Activated CD8-positive, alpha-beta memory T cell treated with anti-CD3 and anti-CD28 coated beads for 24 hours (primary cell): ENCODE results near the gene TLCD3A.
"Not testable (repeated sequence)": the region's sequence is repeated elsewhere in the genome, so short reads cannot be mapped to it uniquely, and the experiment has no call there.

Source experiments
- DNase-seq: peaks from one replicate; pipeline ENCODE4 v3.0.0-alpha.2; 2020

TLCD3A gene

DNA sequence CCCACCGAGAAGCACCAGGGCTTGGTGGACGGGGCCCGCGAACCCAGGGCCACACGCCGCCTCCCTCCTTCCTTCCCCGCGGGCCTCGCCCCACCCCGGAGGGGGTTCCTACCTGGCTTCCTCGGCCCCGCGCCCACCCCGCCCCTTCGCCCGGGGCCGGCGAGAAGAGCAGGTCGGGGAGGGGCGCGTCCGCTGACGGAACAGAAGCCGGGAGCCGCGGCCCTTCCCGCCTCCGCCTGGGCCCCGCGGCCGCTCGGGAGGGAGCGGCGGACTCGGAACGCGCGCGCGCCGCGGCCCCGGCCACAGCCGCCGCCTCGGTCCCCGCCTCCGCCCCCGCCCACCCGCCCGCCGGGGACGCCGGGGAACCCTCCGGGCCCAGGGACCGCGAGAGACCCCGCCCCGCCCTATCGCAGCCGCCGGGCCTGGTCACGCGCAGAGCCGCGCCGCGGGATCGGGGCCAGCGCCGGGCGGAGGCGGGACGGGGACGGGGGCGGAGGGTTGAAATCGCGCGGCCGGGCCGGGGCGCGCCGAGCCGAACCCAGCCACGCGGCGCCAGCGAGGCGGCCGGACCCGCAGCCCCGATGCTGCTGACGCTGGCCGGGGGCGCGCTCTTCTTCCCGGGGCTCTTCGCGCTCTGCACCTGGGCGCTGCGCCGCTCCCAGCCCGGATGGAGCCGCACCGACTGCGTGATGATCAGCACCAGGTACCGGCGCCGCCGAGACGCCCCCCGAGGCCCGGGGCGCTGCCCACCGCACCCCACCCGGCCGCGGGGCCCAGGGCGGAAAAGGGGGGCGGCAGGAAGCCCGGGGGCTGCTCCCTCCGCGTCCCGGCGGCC is at the start of gene TLCD3A:
Gene TLCD3A (plus strand): TSS at position 530 of the 835 bp plus-strand sequence. CDS start 52 bp downstream, at position 582.
- DNase-seq = peak; percentile 78

DNA sequence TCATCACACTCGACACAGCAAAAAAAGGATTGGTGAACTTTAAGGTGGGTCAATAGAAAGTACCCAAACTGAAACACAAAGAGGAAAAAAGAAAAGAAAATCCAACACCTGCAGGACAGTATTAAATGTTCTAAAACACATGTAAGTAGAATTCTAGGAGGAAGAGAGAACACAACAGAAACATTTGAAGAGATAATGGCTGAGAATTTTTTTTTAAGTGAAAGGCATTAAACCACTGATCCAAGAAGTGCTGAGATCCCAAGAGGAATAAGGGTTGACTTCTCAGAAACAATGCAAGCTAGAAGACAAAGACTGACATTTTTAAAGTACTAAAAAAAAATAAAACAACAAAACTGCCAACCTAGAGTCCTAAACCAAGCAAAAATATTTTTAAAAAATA is 49.4 kb upstream of the TLCD3A start:
- no peak for DNase-seq

- no peak for DNase-seq
These were observed 48.7 kb upstream of the TLCD3A start for GRCh38 chr17:683499-684254.

DNA sequence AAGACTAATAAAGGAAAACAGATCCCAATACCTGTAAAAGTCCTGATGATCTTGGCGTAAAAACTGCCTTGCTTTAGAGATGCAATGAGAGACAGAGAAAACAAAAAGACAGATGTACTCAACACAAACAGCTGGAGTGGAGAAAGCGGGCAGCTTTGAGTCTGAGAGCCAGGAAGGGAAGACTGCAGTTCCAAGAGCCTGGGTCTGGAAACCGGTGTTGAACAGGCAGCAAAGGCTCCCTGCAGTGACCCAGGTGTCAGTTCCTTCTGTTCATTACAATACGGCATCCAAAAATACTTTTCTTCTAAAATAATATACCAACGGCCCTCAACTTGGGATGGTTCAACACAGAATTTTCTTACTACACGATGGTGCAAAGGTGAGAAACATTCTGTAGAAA is 47.4 kb upstream of the TLCD3A start:
- no peak for DNase-seq

DNA sequence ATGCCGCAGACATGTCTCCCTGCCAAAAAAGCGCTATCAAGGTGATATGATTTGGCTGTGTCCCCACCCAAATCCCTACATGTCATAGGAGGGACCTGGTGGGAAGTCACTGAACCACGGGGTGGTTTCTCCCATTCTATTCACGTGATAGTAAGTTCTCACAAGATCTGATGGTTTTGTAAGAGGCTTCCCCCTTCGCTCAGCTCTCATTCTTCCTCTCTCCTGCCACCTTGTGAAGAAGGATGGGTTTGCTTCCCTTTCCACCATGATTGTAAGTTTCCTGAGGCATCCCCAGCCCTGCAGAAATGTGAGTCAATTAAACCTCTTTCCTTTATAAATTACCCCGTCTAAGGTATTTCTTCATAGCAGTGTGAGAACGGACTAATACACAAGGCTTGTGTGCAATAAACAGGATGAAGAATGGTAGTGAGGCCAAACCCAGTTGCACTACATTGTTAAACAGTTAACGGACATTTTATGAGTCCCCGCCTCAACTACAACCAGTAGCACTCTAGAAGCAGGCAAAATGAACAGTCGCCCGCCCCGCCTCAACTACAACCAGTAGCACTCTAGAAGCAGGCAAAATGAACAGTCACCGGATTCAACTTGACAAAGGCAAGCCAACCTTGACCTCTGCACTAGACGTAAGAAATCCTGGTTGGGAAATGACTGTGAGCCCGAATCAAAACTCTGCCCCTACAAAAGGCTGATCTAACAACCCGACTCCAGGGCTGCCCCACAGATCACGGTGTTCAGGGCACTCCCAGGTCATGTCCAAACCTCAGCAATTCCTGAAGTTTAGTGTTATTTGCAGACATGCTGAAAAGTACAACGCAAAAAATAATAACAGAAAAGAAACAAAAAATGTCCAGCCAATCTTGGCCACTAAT is 44.1 kb upstream of the TLCD3A start:
- no peak for DNase-seq

DNA sequence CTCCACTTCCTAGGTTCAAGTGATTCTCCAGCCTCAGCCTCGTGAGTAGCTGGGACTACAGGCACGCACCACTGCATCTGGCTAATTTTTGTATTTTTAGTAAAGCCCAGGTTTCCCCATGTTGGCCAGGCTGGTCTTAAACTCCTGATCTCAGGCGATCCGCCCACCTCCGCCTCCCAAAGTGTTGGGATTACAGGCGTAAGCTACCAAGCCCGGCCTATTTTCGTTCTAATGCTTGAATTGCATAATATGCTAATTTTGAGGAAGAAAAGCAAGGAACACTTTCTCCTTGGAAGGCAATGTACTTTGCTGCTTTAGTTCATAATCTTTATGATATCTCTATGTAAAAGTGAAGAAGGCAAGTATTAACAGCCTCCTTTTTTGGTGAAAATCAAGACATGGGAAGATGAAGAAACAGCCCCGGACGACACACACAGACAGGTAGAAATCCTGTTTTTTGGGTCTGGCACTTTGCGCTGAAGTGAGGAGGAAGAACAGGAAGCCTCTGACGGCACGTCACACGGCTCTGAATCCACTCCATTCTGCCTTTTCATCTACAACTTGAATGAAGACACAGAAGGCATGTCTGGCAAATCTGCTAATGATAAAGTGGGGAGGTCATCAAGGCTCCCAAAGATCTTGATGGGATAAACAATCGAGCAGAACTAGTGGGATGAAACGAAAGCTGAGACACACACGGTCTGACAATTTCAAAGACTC is 42.7 kb upstream of the TLCD3A start:
- no peak for DNase-seq

DNA sequence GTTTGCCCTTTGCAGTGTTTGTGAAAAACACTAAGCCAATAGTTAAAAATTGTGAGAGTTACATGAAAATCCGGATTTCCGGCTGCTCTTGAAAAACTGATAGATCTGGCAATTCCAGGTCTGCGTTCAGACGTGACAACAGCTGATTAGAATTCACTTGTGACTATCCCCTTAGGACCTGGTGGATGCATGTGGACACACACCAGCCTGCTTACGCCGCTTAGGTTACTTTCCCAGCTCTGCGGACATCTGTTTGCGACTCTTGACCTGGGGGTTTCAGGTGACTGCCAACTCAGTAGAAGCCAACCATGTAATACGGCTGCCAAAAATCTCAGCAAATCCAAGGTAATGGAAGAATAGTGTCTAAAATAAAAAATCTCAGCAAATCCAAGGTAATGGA is 42.0 kb upstream of the TLCD3A start:
- DNase-seq = no peak

- no peak for DNase-seq
These were observed 41.0 kb upstream of the TLCD3A start for GRCh38 chr17:691423-691822.

- no peak for DNase-seq
These were observed 40.3 kb upstream of the TLCD3A start for GRCh38 chr17:692116-692515.

DNA sequence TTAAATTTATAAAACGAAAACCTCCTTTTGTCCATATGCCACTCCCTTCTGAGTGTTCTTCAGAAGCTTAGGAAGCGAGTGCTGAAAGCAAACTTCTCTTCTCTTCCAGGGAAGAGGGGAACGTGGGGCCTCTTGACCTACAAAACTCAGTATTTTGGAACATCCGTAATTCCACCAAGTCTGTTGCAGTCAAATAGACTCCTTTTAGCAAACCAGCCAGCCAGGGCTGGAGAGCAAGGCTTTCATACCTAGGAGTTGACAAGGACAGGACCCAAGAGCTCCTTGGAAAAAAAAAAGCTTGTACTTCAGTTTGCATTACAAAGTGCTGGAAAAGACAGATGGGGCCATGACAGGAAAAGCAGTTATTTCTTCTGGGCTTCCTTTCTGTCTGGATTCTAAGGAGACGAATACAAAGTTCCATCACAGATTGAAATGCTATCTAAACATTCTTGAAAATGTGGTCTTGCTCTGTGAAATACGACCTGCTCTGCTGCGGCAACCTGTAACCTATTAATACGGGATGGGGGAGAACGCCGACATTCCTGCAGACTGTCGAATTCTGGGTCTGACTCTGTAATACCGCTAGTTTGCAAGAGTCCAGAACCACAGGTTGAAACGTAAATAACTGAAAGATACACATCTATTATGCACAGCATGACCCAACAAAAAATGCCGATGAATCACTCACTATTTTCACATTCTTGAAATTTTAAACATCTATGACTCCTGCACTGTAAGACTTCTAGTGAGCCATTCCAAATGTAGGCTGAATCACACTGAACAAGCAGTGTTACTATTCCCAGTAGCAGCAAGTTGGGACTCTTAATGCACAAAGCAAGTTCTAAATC is 38.4 kb upstream of the TLCD3A start:
- DNase-seq = no peak

DNA sequence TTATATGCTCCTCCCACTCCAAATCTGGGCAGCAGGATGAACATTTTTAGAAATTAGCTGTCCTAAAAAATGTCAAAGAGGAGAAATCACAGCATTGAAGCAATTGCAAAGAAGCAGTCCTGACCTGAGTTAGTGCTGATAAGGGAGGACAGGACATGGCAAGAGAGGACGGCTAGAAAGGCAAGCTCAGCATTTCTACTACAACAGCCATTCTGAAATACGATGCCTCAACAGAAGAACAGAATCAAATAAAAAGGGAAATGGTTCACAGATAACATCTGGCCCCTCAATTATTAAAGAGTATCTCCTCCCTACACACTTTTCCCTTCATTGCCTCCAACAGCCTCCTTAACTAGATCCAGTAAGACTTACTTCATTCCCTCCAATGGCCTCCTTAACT is 36.0 kb upstream of the TLCD3A start:
- no peak for DNase-seq

GRCh38 chr17:697682-698081 is 34.7 kb upstream of the TLCD3A start:
- no peak for DNase-seq

DNA sequence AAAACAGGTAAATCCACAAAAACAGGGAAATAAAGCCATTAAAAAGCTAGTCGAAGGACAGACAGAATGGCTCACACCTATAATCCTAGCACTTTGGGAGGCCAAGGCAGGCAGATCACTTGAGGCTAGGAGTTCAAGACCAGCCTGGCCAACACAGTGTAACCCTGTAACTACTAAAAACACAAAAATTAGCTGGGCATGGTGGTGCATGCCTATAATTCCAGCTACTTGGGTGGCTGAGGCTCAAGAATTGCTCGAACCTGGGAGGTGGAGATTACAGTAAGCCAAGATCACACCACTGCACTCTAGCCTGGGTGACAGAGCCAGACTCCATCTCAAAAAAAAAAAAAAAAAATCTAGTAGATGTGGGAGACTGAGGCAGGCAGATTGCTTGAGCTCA is 34.3 kb upstream of the TLCD3A start:
- not testable (repeated sequence) for DNase-seq

DNA sequence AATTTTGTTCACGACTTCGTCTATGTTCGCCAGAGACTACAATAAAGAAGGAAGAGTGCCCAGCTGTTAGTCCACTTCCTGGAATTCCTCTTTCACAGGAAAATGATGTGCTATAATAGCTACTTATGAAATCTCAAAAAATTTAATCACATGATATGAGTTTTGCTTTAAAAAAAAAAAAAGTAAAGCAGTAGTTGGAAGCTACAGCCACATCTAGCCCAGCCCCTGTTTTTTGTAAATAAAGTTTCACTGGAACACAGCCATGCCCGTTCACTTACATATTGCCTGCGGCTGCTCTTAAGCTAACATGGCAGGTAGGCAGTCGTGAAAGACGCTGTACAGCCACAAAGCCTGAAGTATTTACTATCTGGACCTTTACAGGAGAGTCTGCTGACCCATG is 33.1 kb upstream of the TLCD3A start:
- no peak for DNase-seq

DNA sequence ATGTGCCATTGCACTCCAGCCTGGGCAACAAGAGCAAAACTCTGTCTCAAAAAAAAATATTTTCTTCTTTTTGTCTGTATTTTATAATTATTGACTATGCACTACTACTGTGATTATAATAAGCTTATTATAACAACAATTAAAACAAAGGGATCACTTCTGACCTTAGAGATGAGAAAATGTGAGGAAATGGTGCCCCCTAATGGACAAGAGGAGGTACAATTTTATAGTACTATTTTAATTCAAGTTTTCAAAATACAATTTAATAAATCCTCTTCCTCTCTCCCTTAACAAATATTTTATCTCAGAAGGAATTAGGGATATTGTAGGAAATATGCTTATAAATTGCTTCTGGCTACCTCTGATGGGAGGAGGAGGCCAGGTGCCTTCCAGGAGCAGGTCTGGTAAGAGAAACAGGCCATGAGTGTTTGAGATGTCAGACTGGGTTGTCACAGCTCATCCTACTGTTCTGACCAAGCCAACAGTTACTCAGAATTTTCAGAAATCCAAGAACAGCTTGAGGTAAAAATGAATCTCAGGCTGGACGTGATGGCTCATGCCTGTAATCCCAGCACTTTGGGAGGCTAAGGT is 31.8 kb upstream of the TLCD3A start:
- no peak for DNase-seq

GRCh38 chr17:703081-703875 is 29.1 kb upstream of the TLCD3A start:
- DNase-seq = no peak

DNA sequence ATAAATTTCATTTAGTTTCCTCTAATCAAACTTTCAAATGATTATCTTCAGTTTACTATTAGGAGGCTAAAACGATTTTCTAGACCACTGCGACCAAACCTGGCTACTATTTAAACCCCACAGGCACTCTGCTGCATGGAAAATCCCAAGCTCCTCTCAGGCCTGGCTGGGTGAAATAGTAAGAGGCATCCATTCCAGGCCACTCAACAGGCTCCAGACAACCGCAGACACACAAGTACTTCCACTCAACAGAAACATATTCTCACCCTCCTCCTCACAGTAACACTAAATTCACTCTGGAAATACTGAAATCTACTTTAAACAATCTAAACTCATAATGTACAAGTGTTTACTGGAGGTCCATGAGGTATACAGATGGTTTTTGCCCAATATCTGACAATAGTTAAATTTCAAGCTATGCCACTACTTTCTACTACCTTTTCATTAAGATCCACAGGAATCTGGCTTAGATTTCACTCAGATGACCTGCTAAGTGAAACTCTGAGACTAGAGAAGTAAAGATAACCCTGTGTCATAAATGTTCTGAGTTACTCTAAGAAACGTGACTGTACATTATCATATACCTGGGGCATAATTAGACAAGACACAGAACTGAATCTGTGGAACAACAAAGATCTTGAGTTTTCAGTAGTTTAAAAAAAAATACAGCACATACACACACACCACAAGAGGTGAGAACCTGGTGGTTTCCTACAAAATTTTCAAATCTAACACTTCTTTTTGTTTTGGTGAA is 28.1 kb upstream of the TLCD3A start:
- no peak for DNase-seq

GRCh38 chr17:705011-705410 is 27.4 kb upstream of the TLCD3A start:
- DNase-seq = no peak

DNA sequence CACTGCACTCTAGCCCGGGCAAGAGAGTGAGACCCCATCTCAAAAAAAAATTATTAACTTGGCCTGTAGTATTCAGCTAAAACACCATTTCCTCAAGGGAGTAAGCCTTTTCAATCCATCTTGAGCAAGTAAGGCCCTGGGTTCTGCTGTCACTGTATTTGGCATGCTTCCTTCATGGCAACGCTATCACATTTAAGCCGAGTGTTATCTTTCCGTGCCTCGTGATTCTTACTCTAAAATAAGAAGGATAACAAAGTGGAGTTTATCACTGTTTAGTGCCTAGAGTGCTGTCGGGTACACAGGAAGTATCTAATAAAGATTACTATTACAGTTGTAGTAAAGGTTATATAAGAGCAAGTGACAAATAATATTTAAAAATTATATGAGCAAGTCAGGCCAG is 26.5 kb upstream of the TLCD3A start:
- no peak for DNase-seq

- DNase-seq = no peak
These were observed 24.3 kb upstream of the TLCD3A start for GRCh38 chr17:708132-708531.
